Endothelial cell of umbilical vein (primary cell): Measurements from ENCODE around the gene CEP192.

ENCODE experiments used
- POLR2A ChIP-seq: IDR thresholded peaks from 2 replicates; pipeline ENCODE4 v1.6.1; 2012; ENCODE audit warnings: low read depth, mild to moderate bottlenecking, control low read depth, low read length
- TF ChIP-seq, protein P1 (sequence below), 2 donors: IDR thresholded peaks; 1 replicate in 1 of 2; 2 replicates in 1 of 2; pipeline ENCODE4 v1.5.1; 2011; ENCODE audit warnings: low read length in 2 of 2, mild to moderate bottlenecking in 2 of 2, moderate library complexity in 2 of 2, control low read depth in 1 of 2, inconsistent platforms in 1 of 2, low read depth in 1 of 2; ENCODE audit not compliant: insufficient read depth in 1 of 2; ENCODE audit errors: extremely low read depth in 1 of 2

DNA sequence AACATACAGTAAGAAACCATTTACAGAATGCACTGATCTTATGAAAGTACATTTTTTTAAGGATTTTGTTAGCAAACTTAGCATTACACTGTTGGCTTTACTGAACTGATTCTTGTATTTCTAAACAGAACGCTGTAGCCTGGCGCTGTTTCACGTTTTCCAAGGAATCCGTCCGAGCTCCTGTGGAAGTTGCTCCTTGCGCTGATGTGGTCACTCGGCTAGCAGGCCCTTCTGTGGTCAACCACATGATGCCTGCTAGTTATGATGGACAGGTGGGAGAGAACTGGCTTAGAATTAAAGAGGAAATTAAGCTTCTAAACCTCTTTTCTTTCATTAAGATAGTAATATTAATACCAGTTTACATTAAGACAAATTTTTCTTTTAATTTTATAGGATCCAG, 76.8 kb downstream of the CEP192 start:
- TF ChIP-seq, protein P1, sequence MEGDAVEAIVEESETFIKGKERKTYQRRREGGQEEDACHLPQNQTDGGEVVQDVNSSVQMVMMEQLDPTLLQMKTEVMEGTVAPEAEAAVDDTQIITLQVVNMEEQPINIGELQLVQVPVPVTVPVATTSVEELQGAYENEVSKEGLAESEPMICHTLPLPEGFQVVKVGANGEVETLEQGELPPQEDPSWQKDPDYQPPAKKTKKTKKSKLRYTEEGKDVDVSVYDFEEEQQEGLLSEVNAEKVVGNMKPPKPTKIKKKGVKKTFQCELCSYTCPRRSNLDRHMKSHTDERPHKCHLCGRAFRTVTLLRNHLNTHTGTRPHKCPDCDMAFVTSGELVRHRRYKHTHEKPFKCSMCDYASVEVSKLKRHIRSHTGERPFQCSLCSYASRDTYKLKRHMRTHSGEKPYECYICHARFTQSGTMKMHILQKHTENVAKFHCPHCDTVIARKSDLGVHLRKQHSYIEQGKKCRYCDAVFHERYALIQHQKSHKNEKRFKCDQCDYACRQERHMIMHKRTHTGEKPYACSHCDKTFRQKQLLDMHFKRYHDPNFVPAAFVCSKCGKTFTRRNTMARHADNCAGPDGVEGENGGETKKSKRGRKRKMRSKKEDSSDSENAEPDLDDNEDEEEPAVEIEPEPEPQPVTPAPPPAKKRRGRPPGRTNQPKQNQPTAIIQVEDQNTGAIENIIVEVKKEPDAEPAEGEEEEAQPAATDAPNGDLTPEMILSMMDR (IDR thresholded peaks at IDR 0.05; ENCODE audit: extremely low read depth in 1 of 2, insufficient read depth in 1 of 2, low read depth in 1 of 2, low read length in 2 of 2): no peak
- no peak for TF ChIP-seq POLR2A
